Endothelial cell of umbilical vein (primary cell): ENCODE measurements around the gene MIF4GD. TPM values are rescaled to one million over a fixed set of nuclear protein-coding genes. Genes with fewer than 3 reads are reported as not detected.
A peak's percentile ranks its signal among the peaks of the same experiment; 100 is the strongest.

Experiments
- BruUV-seq: library from RNA; stranded (reverse); fragments of 400-500 nt; replicated peaks from 2 replicates; lab custom pipeline; 2021; lab: Mats Ljungman, UMichigan
- CTCF ChIA-PET: fragments of 300-600, 350-600 bp; sonication (Branson Sonifier 250); formaldehyde crosslinking; loops from one replicate; lab custom pipeline; 2021; ENCODE audit warnings: antibody characterized with exemption, inconsistent platforms; lab: Charles Lee
- POLR2A ChIA-PET: fragments of 300-600, 350-600 bp; sonication (Branson Sonifier 250); formaldehyde crosslinking; loops from one replicate; lab custom pipeline; 2021; ENCODE audit warnings: antibody characterized with exemption, inconsistent platforms; lab: Charles Lee
- DNase-seq: peaks from one replicate; pipeline ENCODE4 v3.0.0-alpha.2; 2011; ENCODE audit warnings: low read depth, low spot score
- FAIRE-seq: peaks from 2 replicates; lab custom pipeline; 2011; peaks lifted over from hg19 to GRCh38; lab: Jason Lieb, UNC
- H2AFZ ChIP-seq: 2 replicates; pipeline ENCODE4 v1.6.0; 2012; ENCODE audit warnings: low read depth, low read length, control low read depth, inconsistent platforms
- H3K27ac ChIP-seq: 2 replicates; pipeline ENCODE4 v1.5.1; 2011; ENCODE audit warnings: low read depth, mild to moderate bottlenecking, control low read depth, low read length, moderate library complexity; ENCODE audit not compliant: insufficient read depth
- H3K27me3 ChIP-seq, 2 experiments: 2 replicates each; pipeline versions ENCODE4 v1.6.0 to v1.6.1; 2011; ENCODE audit warnings: low read length in 2 of 2, mixed read lengths in 1 of 2; ENCODE audit not compliant: control insufficient read depth in 2 of 2, insufficient read depth in 2 of 2
- H3K36me3 ChIP-seq, 2 experiments: 2 replicates in 1 of 2; 3 replicates in 1 of 2; pipeline ENCODE4 v1.5.1; 2011; ENCODE audit warnings: low read length in 2 of 2, mild to moderate bottlenecking in 1 of 2, moderate library complexity in 1 of 2; ENCODE audit not compliant: control insufficient read depth in 2 of 2, insufficient read depth in 2 of 2; ENCODE audit errors: extremely low read depth in 1 of 2
- H3K4me1 ChIP-seq: 3 replicates; pipeline ENCODE4 v1.5.1; 2011; ENCODE audit warnings: mild to moderate bottlenecking, low read length; ENCODE audit not compliant: control insufficient read depth, insufficient read depth; ENCODE audit errors: extremely low read depth
- H3K4me2 ChIP-seq: 2 replicates; pipeline ENCODE4 v1.6.1; 2011; ENCODE audit warnings: low read length, control low read depth, mixed read lengths; ENCODE audit not compliant: insufficient read depth
- H3K4me3 ChIP-seq, 3 experiments: fragments of 200-600 bp in 1 of 3; sonication (generic), shearing (Covaris generic) in 1 of 3; replicated peaks in 1 of 3; 2 replicates each; pipeline ENCODE4 v1.5.1; 2011 to 2016; ENCODE audit warnings: control low read depth in 3 of 3, low read length in 3 of 3, mild to moderate bottlenecking in 2 of 3, inconsistent platforms in 1 of 3, low read depth in 1 of 3, moderate library complexity in 1 of 3; ENCODE audit not compliant: insufficient read depth in 1 of 3
- H3K79me2 ChIP-seq: 2 replicates; pipeline ENCODE4 v1.6.0; 2012; ENCODE audit warnings: low read length, inconsistent platforms; ENCODE audit not compliant: control insufficient read depth, insufficient read depth
- H3K9ac ChIP-seq: replicated peaks from 2 replicates; pipeline ENCODE3; 2011; ENCODE audit warnings: low read length, control low read depth; ENCODE audit not compliant: insufficient read depth; ENCODE audit errors: extremely low read depth
- H3K9me1 ChIP-seq: replicated peaks from 3 replicates; pipeline ENCODE4 v1.6.0; 2011; ENCODE audit warnings: mild to moderate bottlenecking, low read length; ENCODE audit not compliant: control insufficient read depth, insufficient read depth; ENCODE audit errors: extremely low read depth
- H3K9me3 ChIP-seq: replicated peaks from 2 replicates; pipeline ENCODE4 v1.5.1; 2012; ENCODE audit warnings: low read length, inconsistent platforms; ENCODE audit not compliant: control insufficient read depth, insufficient read depth
- H4K20me1 ChIP-seq: replicated peaks from 2 replicates; pipeline ENCODE3; 2011; ENCODE audit warnings: mild to moderate bottlenecking, low read length; ENCODE audit not compliant: control insufficient read depth, insufficient read depth; ENCODE audit errors: extremely low read depth
- JUN ChIP-seq: IDR thresholded peaks from 2 replicates; pipeline ENCODE4 v1.6.1; 2011; ENCODE audit warnings: borderline replicate concordance, low read depth; ENCODE audit not compliant: insufficient read length, insufficient read depth
- MAX ChIP-seq: IDR thresholded peaks from 2 replicates; pipeline ENCODE4 v1.6.1; 2011; ENCODE audit not compliant: insufficient read depth, insufficient read length
- MYC ChIP-seq: IDR thresholded peaks from one replicate; pipeline ENCODE4 v1.6.1; 2011; ENCODE audit warnings: mild to moderate bottlenecking, low read depth, low read length
- POLR2A ChIP-seq: IDR thresholded peaks from 2 replicates; pipeline ENCODE4 v1.6.1; 2012; ENCODE audit warnings: low read depth, mild to moderate bottlenecking, control low read depth, low read length
- POLR2AphosphoS5 ChIP-seq: IDR thresholded peaks from 2 replicates; pipeline ENCODE4 v1.6.1; 2012; ENCODE audit warnings: low read depth, mild to moderate bottlenecking, control low read depth, low read length, moderate library complexity; ENCODE audit not compliant: insufficient read depth
- dilution Hi-C: fragments of 300-500 bp; cut with MboI; formaldehyde crosslinking; loops from one replicate; pipeline ENCODE4 v1.15.0; 2019; ENCODE audit warnings: low sequenced_read_pairs; ENCODE audit not compliant: extremely low pct_ligation_motif_present
- intact Hi-C: fragments of 100-400 bp; cut with micrococcal nuclease; formaldehyde crosslinking; loops from one replicate; pipeline ENCODE4 v1.10.0; 2022
- polyA plus RNA-seq, 4 experiments: library from polyadenylated mRNA; depleted of rRNA in 3 of 4; stranded (reverse) in 3 of 4; unstranded in 1 of 4; fragments of >200 nt; gene quantifications; 2 replicates each; pipeline versions ENCODE4 v1.2.1 to v1.2.3, GENCODE V29; 2011 to 2012; ENCODE audit warnings: missing spikeins in 1 of 4
- total RNA-seq: library from RNA; stranded (reverse); gene quantifications from 2 replicates; pipeline ENCODE4 v1.2.3, GENCODE V29; 2021

Gene MIF4GD
- total and polyA plus RNA-seq, 2 donors (not counting 3 experiments of a cell fraction or from before 2014, with no cell fraction given) = 12.4 to 35.7 TPM

DNA sequence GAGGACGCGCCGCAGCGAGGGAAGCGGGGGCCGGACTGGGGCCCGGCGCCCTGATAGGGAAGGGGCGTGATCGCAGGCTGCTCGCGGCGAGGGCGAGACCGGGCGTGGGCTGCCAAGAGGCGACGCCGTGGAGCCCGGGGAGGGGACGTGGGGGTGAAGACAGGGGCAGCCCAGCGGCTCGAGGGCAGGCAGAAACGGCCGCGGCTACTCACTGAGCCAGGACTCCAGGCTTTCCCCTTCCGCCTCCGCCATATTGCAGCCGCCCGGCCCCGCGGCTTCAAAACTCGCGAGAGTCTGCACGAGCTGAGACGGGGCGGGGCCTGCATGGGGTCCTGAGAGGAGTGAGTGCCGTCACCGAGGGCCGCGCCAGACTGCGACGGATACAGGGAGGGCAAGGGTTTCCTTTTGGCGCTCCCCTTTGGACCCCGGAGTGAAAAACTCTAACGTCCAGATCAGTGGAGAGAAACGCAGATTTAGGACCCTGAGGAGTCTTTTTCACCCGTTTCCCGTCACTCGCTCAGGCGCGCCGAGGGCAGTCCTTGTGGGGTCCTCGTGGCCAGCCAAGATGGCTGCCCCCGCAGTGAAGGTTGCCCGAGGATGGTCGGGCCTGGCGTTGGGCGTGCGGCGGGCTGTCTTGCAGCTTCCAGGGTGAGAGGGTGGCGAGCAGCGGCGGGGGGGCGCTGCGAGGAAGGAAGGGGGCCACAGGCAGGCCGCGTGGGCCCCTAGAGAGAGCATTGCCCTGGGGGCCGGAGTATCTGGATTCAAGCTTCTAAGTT is 9.5 kb downstream of the MIF4GD start, which contains the start of the genes GGA3 and MRPS7:
GGA3 (minus strand) TSS at position 271 of the 776 bp plus-strand sequence; CDS start at position 252, 19 bp downstream.
MRPS7 (plus strand) TSS at position 544 of the 776 bp plus-strand sequence; CDS start at position 566, 22 bp downstream.
- intact Hi-C loops = loop anchor here (1.0 kb wide), 1 partner anchor 21 kb away; no protein-coding TSS in a partner anchor
- no peaks in the 10 kb centered on the region for H3K9me3 ChIP-seq
- no TSS peak for BruUV-seq
- FAIRE-seq (peak; percentile 99), DNase-seq (peak; percentile 95)
- H2AFZ ChIP-seq = peak within 1 kb of the TSS; percentile 68
- peaks cover 3 to 8% of the 10 kb centered on the region in 2 experiments for H3K36me3 ChIP-seq
- H3K9me1 ChIP-seq = no peaks in the 10 kb centered on the region
- H4K20me1 ChIP-seq = no peaks in the 10 kb centered on the region
- peak within 1 kb of the TSS; percentile 99 for H3K9ac ChIP-seq
- peak within 1 kb of the TSS; percentile 88 for H3K4me2 ChIP-seq
- ChIA-PET POLR2A (interaction anchor here (0.5 to 3.2 kb wide), 5 partner anchors 9 to 31 kb away, joined by 5 to 23 read pairs (median 5); partner anchors contain the start of genes MIF4GD and SLC25A19), CTCF (interaction anchor here (1.1 to 4.5 kb wide), 7 partner anchors 9 to 300 kb away, joined by 3 to 80 read pairs (median 15); partner anchors contain the start of genes MIF4GD and SLC25A19)
- H3K4me3 ChIP-seq = peak within 1 kb of the TSS; percentile 64 to 92 (median 76)
- peak within 1 kb of the TSS; percentile 97 for H3K27ac ChIP-seq
- H3K27me3 ChIP-seq = no peaks in the 10 kb centered on the region
- peaks cover 27% of the 10 kb centered on the region for H3K4me1 ChIP-seq
- TF ChIP-seq MAX (peak; percentile 76), POLR2A (peak; percentile 76), POLR2AphosphoS5 (peak; percentile 72), MYC (peak; percentile 82), JUN (no peak)
- H3K79me2 ChIP-seq = peaks cover 45% of the 10 kb centered on the region
- dilution Hi-C loops = no loop called here
